ENCODE measurements around the gene RTN4R. TPM values are rescaled to one million over a fixed set of nuclear protein-coding genes. Genes with fewer than 3 reads are reported as not detected.

RTN4R gene
- total and polyA plus RNA-seq, 2 of the 8 experiments (the other 6 are each of a cell fraction or from before 2014, with no cell fraction given): 21.8 to 41.3 TPM

DNA sequence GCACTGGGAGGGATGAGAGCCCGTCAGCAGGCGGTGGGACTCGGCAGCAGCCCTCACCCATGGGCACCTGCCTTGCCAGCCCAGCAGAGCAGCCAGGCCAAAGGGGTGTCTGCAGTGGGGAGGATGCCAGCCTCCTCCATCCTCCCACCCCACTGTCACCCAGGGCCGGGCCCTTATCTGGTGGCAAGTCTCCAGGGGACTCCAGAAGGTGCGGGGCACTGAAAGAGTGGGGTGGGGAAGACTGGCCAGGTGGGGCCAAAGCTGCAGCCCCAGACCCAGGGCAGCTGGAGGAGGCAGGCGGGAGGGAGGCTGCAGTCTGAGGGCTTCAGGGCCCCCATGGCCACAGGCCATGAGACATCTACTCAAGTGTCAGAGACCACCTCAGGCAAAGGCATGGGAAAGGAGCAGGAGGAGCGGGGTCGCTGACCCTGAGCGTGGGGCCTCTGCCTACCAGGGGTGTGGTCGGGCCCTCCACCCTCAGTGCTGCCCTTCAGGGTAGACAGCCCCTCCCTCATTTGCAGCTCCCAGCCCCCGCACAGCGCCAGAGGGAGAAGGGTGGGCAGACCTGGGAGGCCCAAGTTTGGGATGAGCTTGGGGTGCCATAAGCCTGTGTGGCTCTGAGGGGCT lies 48.2 kb upstream of the RTN4R start:
- no peak overlapping the region for H2BK12ac ChIP-seq (ENCODE audit: low read depth, low read length)
- peaks cover 0 to 8% of the 10 kb centered on the region in 2 experiments for H4K20me1 ChIP-seq (replicated peaks in 1 of 2; ENCODE audit: control insufficient read depth in 1 of 2, insufficient read depth in 2 of 2, low read length in 2 of 2)
- H3K79me2 ChIP-seq (ENCODE audit: control insufficient read depth in 1 of 2, insufficient read depth in 2 of 2, low read length in 2 of 2): peaks cover 0 to 6% of the 10 kb centered on the region in 2 experiments; a peak in 1 of 4 replicates
- DNase-seq (ENCODE audit: low read depth in 1 of 2, low spot score in 2 of 2): no peak
- no peak overlapping the region for H3K23ac ChIP-seq (ENCODE audit: insufficient read length)
- no peak overlapping the region for H2BK20ac ChIP-seq (ENCODE audit: low read length)
- H3K14ac ChIP-seq (ENCODE audit: insufficient read length): no peak overlapping the region
- 0 out of 2 replicates have a peak, but pooled peaks cover 3% of the 10 kb centered on the region for H3K79me1 ChIP-seq (ENCODE audit: low read depth, low read length)
- H4K5ac ChIP-seq (ENCODE audit: insufficient read length, low read depth, low read length): no peak overlapping the region
- no peak overlapping the region for H3K27ac ChIP-seq (ENCODE audit: low read depth, low read length)
- ChIA-PET POLR2A (ENCODE audit: partially characterized antibody) (interaction anchor here (0.9 kb wide), 1 partner anchor 11 kb away, joined by 4 read pairs; no protein-coding TSS in a partner anchor), CTCF (ENCODE audit: partially characterized antibody) (interaction anchor here (0.7 to 2.8 kb wide), 11 partner anchors 11 to 753 kb away, joined by 3 to 11 read pairs (median 4); no protein-coding TSS in a partner anchor)
- H3K4me2 ChIP-seq (ENCODE audit: insufficient read depth in 1 of 2, low read depth in 2 of 2, low read length in 2 of 2): no peak overlapping the region
- no peaks in the 10 kb centered on the region; a peak in 1 of 7 replicates for H3K27me3 ChIP-seq (replicated peaks in 1 of 4; ENCODE audit: control insufficient read depth in 3 of 4, extremely low read depth in 1 of 4, insufficient read depth in 3 of 4, low read length in 3 of 4)
- H2BK5ac ChIP-seq (ENCODE audit: low read depth, low read length): no peak overlapping the region
- H2BK120ac ChIP-seq (replicated peaks; ENCODE audit: low read depth, low read length): no peak overlapping the region
- H2BK15ac ChIP-seq (ENCODE audit: low read length): no peak overlapping the region
- WGBS, 2 experiments (ENCODE audit: extremely low coverage in 1 of 2, insufficient coverage in 1 of 2, insufficient read length in 1 of 2, insufficient replicate concordance in 2 of 2, low coverage in 1 of 2, low lambda C conversion rate in 2 of 2, missing lambda C conversion rate in 1 of 2): 91% methylated on average over 9 of the region's 12 CpGs; no CpG with 5 or more reads in 1 of the 2 experiments
- 0 out of 2 replicates have a peak overlapping the region, but pooled peaks have one; percentile 25 for H4K8ac ChIP-seq (ENCODE audit: extremely low read depth, insufficient read depth, low read length)
- no peak overlapping the region for H3K18ac ChIP-seq (ENCODE audit: extremely low read depth, low read length)
- H3K4me1 ChIP-seq (replicated peaks in 1 of 4; ENCODE audit: control insufficient read depth in 3 of 4, insufficient read depth in 4 of 4, low read length in 3 of 4): peaks cover 0 to 4% (median 2%) of the 10 kb centered on the region in 4 experiments; a peak in 4 of 7 replicates
- TF ChIP-seq ASH2L (IDR thresholded peaks at IDR 0.05; ENCODE audit: low read length) (no peak), SP1 (IDR thresholded peaks at IDR 0.05; ENCODE audit: low read depth, low read length) (no peak), ATF2 (IDR thresholded peaks at IDR 0.05; ENCODE audit: low read length) (no peak), POU5F1 (IDR thresholded peaks at IDR 0.05; ENCODE audit: low read depth, low read length) (no peak), EGR1 (IDR thresholded peaks at IDR 0.05; ENCODE audit: borderline replicate concordance, low read depth, low read length) (no peak), CHD2 (IDR thresholded peaks at IDR 0.05; ENCODE audit: low read length) (no peak)
- no peak overlapping the region for H3K4ac ChIP-seq (replicated peaks; ENCODE audit: insufficient read length, low read depth, low read length)
- H3K56ac ChIP-seq (replicated peaks; ENCODE audit: insufficient read length, low read depth, low read length): no peak overlapping the region
- H3K23me2 ChIP-seq (ENCODE audit: low read depth, low read length): peaks cover 6% of the 10 kb centered on the region; the same call in 1 of the 2 replicates
- no peak overlapping the region for H3K4me3 ChIP-seq (ENCODE audit: extremely low read depth in 1 of 4, insufficient read depth in 2 of 4, low read depth in 3 of 4, low read length in 4 of 4)
- no peak overlapping the region for H2AK5ac ChIP-seq (ENCODE audit: low read depth, low read length)
- H4K91ac ChIP-seq (replicated peaks; ENCODE audit: insufficient read length, low read length): no peak overlapping the region
- no peak overlapping the region for H3K9ac ChIP-seq (replicated peaks in 1 of 4; ENCODE audit: extremely low read depth in 1 of 4, low read depth in 3 of 4, low read length in 3 of 4)
- no peak overlapping the region for H2AFZ ChIP-seq (ENCODE audit: low read length)
- no peaks in the 10 kb centered on the region for H3K9me3 ChIP-seq (ENCODE audit: insufficient read depth in 2 of 2, low read depth in 1 of 2, low read length in 1 of 2)
- no peak for FAIRE-seq
- no peaks in the 10 kb centered on the region for H3K36me3 ChIP-seq (ENCODE audit: control insufficient read depth in 2 of 4, insufficient read depth in 4 of 4, low read length in 3 of 4)

All from H1 (cell line).